HUES6 (cell line): ENCODE data around the gene ZBTB20.

Experiments
- H3K27ac ChIP-seq: 2 replicates; pipeline ENCODE4 v1.7.0; 2013; ENCODE audit warnings: low read depth, mild to moderate bottlenecking, low read length, inconsistent platforms
- H3K27me3 ChIP-seq: 2 replicates; pipeline ENCODE4 v1.6.1; 2013; ENCODE audit warnings: low read length; ENCODE audit not compliant: control insufficient read depth, insufficient read depth
- H3K36me3 ChIP-seq: 2 replicates; pipeline ENCODE4 v1.6.1; 2013; ENCODE audit warnings: low read length; ENCODE audit not compliant: control insufficient read depth, insufficient read depth
- H3K4me1 ChIP-seq: 2 replicates; pipeline ENCODE4 v1.6.1; 2013; ENCODE audit warnings: low read length; ENCODE audit not compliant: control insufficient read depth, insufficient read depth
- H3K4me3 ChIP-seq: 2 replicates; pipeline ENCODE4 v1.5.1; 2013; ENCODE audit warnings: low read depth, low read length
- H3K9ac ChIP-seq: one replicate; pipeline ENCODE4 v1.6.1; 2013; ENCODE audit warnings: mild to moderate bottlenecking, low read length
- H3K9me3 ChIP-seq: 2 replicates; pipeline ENCODE4 v1.6.1; 2013; ENCODE audit warnings: low read depth, low read length; ENCODE audit not compliant: control insufficient read depth, insufficient read depth

Gene ZBTB20

GRCh38 chr3:114551770-114552526 lies 595.1 kb downstream of the ZBTB20 start:
- H3K36me3 ChIP-seq: no peaks in the 10 kb centered on the region
- no peaks in the 10 kb centered on the region for H3K27me3 ChIP-seq
- H3K4me1 ChIP-seq: no peaks in the 10 kb centered on the region; the same call in 1 of the 2 replicates
- no peak overlapping the region for H3K27ac ChIP-seq
- no peaks in the 10 kb centered on the region for H3K9me3 ChIP-seq
- H3K9ac ChIP-seq: no peak overlapping the region
- H3K4me3 ChIP-seq: no peak overlapping the region

GRCh38 chr3:114550165-114550564 lies 596.9 kb downstream of the ZBTB20 start:
- H3K27ac ChIP-seq: no peak overlapping the region
- H3K4me1 ChIP-seq: no peaks in the 10 kb centered on the region; the same call in 1 of the 2 replicates
- no peak overlapping the region for H3K4me3 ChIP-seq

DNA sequence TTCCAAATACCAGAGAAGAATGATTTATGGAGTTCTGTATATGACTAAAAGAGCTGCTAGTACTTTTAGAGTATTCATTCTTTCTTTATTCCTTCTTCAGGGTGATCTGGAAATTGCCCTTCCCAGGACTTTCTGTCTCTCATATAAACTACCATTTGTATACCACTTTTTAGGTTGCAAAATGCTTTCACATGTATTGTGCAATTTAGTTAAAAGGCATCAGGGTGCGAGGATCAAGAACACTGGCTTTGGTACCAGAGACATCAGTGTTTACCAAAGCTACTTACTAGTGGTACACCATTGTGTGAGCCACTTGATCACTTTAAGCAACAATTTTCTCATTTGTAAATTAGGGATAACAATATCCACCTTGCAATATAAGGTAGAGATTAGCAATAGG lies 601.9 kb downstream of the ZBTB20 start:
- H3K27me3 ChIP-seq: no peaks in the 10 kb centered on the region
- H3K36me3 ChIP-seq: no peaks in the 10 kb centered on the region
- no peak overlapping the region for H3K4me3 ChIP-seq
- peaks cover 23% of the 10 kb centered on the region for H3K4me1 ChIP-seq
- H3K27ac ChIP-seq: no peak overlapping the region
- H3K9ac ChIP-seq: no peak overlapping the region
- H3K9me3 ChIP-seq: no peaks in the 10 kb centered on the region

More at GRCh38 chr3:114550165-114550564, 596.9 kb downstream of the ZBTB20 start:
- Histone ChIP-seq H3K27me3 (no peaks in the 10 kb centered on the region), H3K9ac (no peak overlapping the region), H3K36me3 (no peaks in the 10 kb centered on the region), H3K9me3 (no peaks in the 10 kb centered on the region)

- Histone ChIP-seq H3K9ac (no peak overlapping the region), H3K9me3 (no peaks in the 10 kb centered on the region), H3K27ac (0 out of 2 replicates have a peak overlapping the region, but pooled peaks have one; percentile 64), H3K36me3 (no peaks in the 10 kb centered on the region), H3K27me3 (no peaks in the 10 kb centered on the region), H3K4me3 (0 out of 2 replicates have a peak overlapping the region, but pooled peaks have one; percentile 0), H3K4me1 (peaks cover 23% of the 10 kb centered on the region)
These were observed 604.7 kb downstream of the ZBTB20 start for GRCh38 chr3:114542359-114542758.

DNA sequence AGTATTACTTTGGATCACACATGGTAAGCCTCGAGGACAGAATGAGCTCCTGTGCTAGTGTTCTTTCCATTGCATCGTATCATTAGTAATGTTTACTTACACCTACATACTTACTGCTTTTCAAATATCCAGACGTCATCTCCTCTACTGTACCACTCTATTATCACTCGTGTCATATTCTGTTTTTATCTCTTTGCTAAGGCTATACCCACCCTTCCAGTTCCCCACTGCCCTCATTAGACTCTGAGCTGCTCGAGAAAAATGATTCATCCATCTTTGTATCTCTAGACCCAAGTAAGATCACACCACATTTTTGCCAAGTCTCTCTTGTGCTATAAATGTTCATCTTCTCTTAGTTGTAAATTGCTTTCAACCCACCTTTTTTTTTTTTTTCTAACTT lies 607.6 kb downstream of the ZBTB20 start:
- no peak overlapping the region for H3K4me3 ChIP-seq
- H3K27me3 ChIP-seq: no peaks in the 10 kb centered on the region
- H3K9me3 ChIP-seq: no peaks in the 10 kb centered on the region
- H3K36me3 ChIP-seq: no peaks in the 10 kb centered on the region
- H3K9ac ChIP-seq: no peak overlapping the region
- peaks cover 23% of the 10 kb centered on the region for H3K4me1 ChIP-seq
- H3K27ac ChIP-seq: no peak overlapping the region

GRCh38 chr3:114538211-114538610 lies 608.9 kb downstream of the ZBTB20 start:
- no peaks in the 10 kb centered on the region for H3K9me3 ChIP-seq
- peaks cover 23% of the 10 kb centered on the region for H3K4me1 ChIP-seq
- H3K4me3 ChIP-seq: no peak overlapping the region
- H3K27ac ChIP-seq: no peak overlapping the region
- no peak overlapping the region for H3K9ac ChIP-seq
- no peaks in the 10 kb centered on the region for H3K27me3 ChIP-seq
- H3K36me3 ChIP-seq: no peaks in the 10 kb centered on the region

DNA sequence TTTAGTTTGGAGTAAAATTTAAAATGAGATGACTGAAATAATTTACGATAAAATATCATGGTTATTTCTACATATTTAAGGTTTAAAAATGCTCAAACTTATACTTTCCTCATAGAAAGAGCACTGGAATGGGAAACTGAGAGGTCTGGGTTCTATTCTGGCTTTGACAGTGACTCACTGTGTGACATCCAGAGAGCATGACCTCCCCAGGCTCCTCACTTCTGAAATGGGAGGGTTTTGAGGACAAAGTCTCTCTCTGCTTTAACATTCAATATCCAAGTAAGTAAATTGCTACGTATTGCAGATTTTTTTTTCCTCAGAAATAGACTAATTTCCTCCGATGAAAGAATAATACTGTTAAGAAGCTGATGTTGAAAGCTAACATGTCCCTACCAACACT lies 618.6 kb downstream of the ZBTB20 start:
- Histone ChIP-seq H3K36me3 (no peaks in the 10 kb centered on the region), H3K27me3 (no peaks in the 10 kb centered on the region), H3K27ac (no peak overlapping the region), H3K9ac (no peak overlapping the region), H3K9me3 (peaks cover 3% of the 10 kb centered on the region; the same call in 1 of the 2 replicates), H3K4me1 (no peaks in the 10 kb centered on the region), H3K4me3 (no peak overlapping the region)

DNA sequence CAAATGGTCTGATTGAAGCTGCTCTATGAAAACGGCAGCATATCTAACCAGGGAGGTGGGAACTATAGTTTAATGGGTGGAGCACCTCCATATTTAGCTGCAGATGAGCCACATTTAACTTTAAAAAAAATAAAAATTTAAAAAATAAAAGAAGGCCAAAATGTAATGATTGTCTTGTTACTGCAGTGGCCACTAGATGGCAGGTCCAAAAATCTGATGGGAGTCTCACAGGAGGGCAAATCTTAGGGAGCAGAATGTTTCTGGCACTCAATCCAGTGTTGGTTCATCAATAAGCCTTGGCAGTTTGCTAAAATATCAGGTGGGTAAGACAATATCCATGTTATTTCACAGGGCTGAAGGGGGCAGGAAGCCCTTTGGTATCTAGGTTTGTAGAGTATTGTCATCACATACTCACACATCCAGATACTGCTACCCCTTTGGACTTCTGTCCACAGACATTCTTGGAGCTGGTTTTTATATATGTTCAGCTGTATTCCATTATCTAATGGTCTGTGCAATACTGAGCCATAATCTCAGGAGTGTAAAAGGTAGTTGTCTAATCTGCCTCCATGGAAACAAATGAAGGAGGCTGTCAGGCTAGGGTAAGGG lies 619.9 kb downstream of the ZBTB20 start:
- no peak overlapping the region for H3K9ac ChIP-seq
- H3K36me3 ChIP-seq: no peaks in the 10 kb centered on the region
- H3K9me3 ChIP-seq: peaks cover 1% of the 10 kb centered on the region; the same call in 1 of the 2 replicates
- H3K4me3 ChIP-seq: no peak overlapping the region
- no peaks in the 10 kb centered on the region for H3K4me1 ChIP-seq
- no peak overlapping the region for H3K27ac ChIP-seq
- no peaks in the 10 kb centered on the region for H3K27me3 ChIP-seq

- no peaks in the 10 kb centered on the region for H3K36me3 ChIP-seq
- H3K9me3 ChIP-seq: no peaks in the 10 kb centered on the region
- no peak overlapping the region for H3K4me3 ChIP-seq
- no peak overlapping the region for H3K27ac ChIP-seq
- H3K4me1 ChIP-seq: no peaks in the 10 kb centered on the region
- H3K27me3 ChIP-seq: no peaks in the 10 kb centered on the region
- no peak overlapping the region for H3K9ac ChIP-seq
These were observed 621.8 kb downstream of the ZBTB20 start for GRCh38 chr3:114525278-114525677.

DNA sequence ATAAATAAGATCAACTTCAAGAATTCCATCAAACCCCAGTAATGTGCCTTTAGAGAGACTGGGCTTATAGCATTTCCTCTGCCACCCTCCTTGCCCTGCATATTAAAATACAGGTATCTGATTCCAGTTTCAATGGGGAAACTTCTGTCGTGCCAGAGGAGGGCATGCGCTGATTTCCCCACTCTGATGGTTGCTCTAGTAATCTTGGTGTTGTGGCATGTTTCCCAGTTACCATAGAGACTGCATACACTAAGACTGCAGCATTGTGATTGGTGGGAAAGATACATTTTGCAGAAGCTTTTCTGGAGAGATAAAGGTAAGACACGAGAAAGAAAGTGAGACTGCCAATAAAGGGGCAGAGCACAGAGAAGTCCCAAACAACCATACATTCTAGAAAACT lies 627.7 kb downstream of the ZBTB20 start:
- Histone ChIP-seq H3K36me3 (no peaks in the 10 kb centered on the region), H3K27ac (no peak overlapping the region), H3K27me3 (no peaks in the 10 kb centered on the region), H3K9ac (no peak overlapping the region), H3K4me3 (no peak overlapping the region), H3K9me3 (no peaks in the 10 kb centered on the region), H3K4me1 (peaks cover 6% of the 10 kb centered on the region; the same call in 1 of the 2 replicates)

DNA sequence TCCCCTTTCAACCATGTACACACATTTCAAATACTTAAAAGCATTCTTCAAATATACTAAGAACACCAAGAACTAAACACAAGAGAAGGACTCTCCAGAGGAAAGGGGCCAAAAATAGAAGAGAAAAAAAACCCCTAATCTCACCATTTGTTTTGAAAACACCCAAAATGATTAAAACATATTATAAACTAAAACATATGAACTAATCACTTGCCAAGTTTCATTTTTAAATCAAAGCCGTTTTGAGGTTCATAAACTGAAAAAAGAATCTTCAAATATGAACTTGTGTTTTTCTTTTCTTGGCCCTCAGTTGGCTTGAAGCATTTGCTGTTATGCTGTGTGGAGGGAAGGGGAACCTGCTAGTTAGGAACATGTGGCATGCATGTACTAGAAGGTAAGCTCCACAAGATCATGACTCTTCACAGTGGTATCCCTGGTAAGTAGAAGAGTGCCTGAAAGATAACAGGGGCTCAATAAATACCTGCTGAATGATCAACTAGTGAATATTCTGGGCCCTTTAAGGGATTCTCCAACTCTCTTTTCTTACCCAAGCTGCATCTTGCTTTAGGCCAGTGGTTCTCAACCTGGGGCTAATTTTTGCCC lies 628.8 kb downstream of the ZBTB20 start:
- Histone ChIP-seq H3K4me1 (peaks cover 6% of the 10 kb centered on the region; the same call in 1 of the 2 replicates), H3K9me3 (no peaks in the 10 kb centered on the region), H3K4me3 (no peak overlapping the region), H3K27ac (no peak overlapping the region), H3K27me3 (no peaks in the 10 kb centered on the region), H3K9ac (no peak overlapping the region), H3K36me3 (no peaks in the 10 kb centered on the region)
